Tibial artery (tissue), 4 donors: ENCODE measurements around the gene CYP19A1.
A peak's percentile ranks its signal among the peaks of the same experiment; 100 is the strongest.

Experiments used
- DNase-seq, 2 donors: peaks; one replicate each; pipeline ENCODE4 v3.0.0-alpha.2; 2019
- H3K27ac ChIP-seq, 2 donors: fragments of 200-600 bp; sonication (generic) in 1 of 2; 1 replicate in 1 of 2; 2 replicates in 1 of 2; pipeline ENCODE4 v1.5.1; 2018 to 2019; ENCODE audit warnings: mild to moderate bottlenecking in 1 of 2
- H3K27me3 ChIP-seq, 2 donors: fragments of 200-600 bp; sonication (generic) in 1 of 2; one replicate each; pipeline versions ENCODE4 v1.5.1 to v1.6.0; 2016 to 2019
- H3K36me3 ChIP-seq, 3 donors: fragments of 200-600 bp; sonication (generic) in 2 of 3; one replicate each; pipeline ENCODE4 v1.5.1; 2016 to 2019; ENCODE audit warnings: mild to moderate bottlenecking in 2 of 3
- H3K4me1 ChIP-seq, 4 donors: fragments of 200-600 bp; sonication (generic) in 2 of 4; 1 replicate in 3 of 4; 2 replicates in 1 of 4; pipeline ENCODE4 v1.5.1; 2016 to 2019
- H3K4me3 ChIP-seq, 2 donors: fragments of 200-600 bp; sonication (generic) in 1 of 2; 1 replicate in 1 of 2; 2 replicates in 1 of 2; pipeline ENCODE4 v1.5.1; 2018 to 2019; ENCODE audit warnings: mild to moderate bottlenecking in 2 of 2
- H3K9me3 ChIP-seq, 3 donors: fragments of 200-600 bp; sonication (generic) in 1 of 3; one replicate each; pipeline ENCODE4 v1.5.1; 2016 to 2019
- CTCF ChIP-seq, 2 experiments: fragments of 200-600 bp in 1 of 2; fragments of 450-650 bp in 1 of 2; IDR thresholded peaks; one replicate each; pipeline ENCODE4 v1.5.1; 2017 to 2019; ENCODE audit warnings: antibody characterized with exemption in 2 of 2, mild to moderate bottlenecking in 1 of 2, moderate library complexity in 1 of 2
- intact Hi-C: fragments of 100-400 bp; cut with DNase I; formaldehyde crosslinking; loops from one replicate; pipeline ENCODE4 v1.15.0; 2023; ENCODE audit warnings: low total_unique reads

CYP19A1 gene

GRCh38 chr15:51162865-51163762 is 175.3 kb downstream of the CYP19A1 start:
- peak; percentile 92 to 97 for TF ChIP-seq CTCF (IDR thresholded peaks at IDR 0.05)
- peak overlapping the region; percentile 81 to 83 for H3K27ac ChIP-seq
- intact Hi-C loops: loop anchor here (1.0 to 5.0 kb wide), 3 partner anchors 29 to 218 kb away; no protein-coding TSS in a partner anchor

GRCh38 chr15:51161491-51162220 is 176.7 kb downstream of the CYP19A1 start:
- intact Hi-C loops: loop anchor here (2.0 to 5.0 kb wide), 2 partner anchors 116 to 219 kb away; no protein-coding TSS in a partner anchor
- Histone ChIP-seq H3K27ac (no peak overlapping the region), H3K27me3 (no peaks in the 10 kb centered on the region), H3K9me3 (no peaks in the 10 kb centered on the region), H3K4me3 (no peak overlapping the region), H3K36me3 (no peaks in the 10 kb centered on the region), H3K4me1 (peaks cover 7 to 11% (median 9%) of the 10 kb centered on the region in 4 donors)
- DNase-seq: no peak
- no peak for TF ChIP-seq CTCF (IDR thresholded peaks at IDR 0.05)

More at GRCh38 chr15:51162865-51163762, 175.3 kb downstream of the CYP19A1 start:
- Histone ChIP-seq H3K27me3 (no peaks in the 10 kb centered on the region), H3K9me3 (no peaks in the 10 kb centered on the region), H3K4me3 (peak overlapping the region; percentile 7 to 25), H3K36me3 (no peaks in the 10 kb centered on the region), H3K4me1 (peaks cover 7 to 11% (median 9%) of the 10 kb centered on the region in 4 donors)
- peak; percentile 69 to 81 for DNase-seq

- Histone ChIP-seq H3K27ac (no peak overlapping the region), H3K27me3 (no peaks in the 10 kb centered on the region), H3K36me3 (no peaks in the 10 kb centered on the region), H3K4me1 (peaks cover 7 to 11% (median 9%) of the 10 kb centered on the region in 4 donors), H3K9me3 (no peaks in the 10 kb centered on the region), H3K4me3 (no peak overlapping the region)
- TF ChIP-seq CTCF (IDR thresholded peaks at IDR 0.05): no peak
- intact Hi-C loops: loop anchor here (5.0 kb wide), 1 partner anchor 117 kb away; no protein-coding TSS in a partner anchor
- DNase-seq: no peak
These were observed 177.9 kb downstream of the CYP19A1 start for GRCh38 chr15:51160484-51160883.
